ENCODE measurements around the gene LHX5. TPM values are rescaled to one million over a fixed set of nuclear protein-coding genes. Genes with fewer than 3 reads are reported as not detected.

Gene LHX5
- polyA plus RNA-seq, 2 donors = not detected

DNA sequence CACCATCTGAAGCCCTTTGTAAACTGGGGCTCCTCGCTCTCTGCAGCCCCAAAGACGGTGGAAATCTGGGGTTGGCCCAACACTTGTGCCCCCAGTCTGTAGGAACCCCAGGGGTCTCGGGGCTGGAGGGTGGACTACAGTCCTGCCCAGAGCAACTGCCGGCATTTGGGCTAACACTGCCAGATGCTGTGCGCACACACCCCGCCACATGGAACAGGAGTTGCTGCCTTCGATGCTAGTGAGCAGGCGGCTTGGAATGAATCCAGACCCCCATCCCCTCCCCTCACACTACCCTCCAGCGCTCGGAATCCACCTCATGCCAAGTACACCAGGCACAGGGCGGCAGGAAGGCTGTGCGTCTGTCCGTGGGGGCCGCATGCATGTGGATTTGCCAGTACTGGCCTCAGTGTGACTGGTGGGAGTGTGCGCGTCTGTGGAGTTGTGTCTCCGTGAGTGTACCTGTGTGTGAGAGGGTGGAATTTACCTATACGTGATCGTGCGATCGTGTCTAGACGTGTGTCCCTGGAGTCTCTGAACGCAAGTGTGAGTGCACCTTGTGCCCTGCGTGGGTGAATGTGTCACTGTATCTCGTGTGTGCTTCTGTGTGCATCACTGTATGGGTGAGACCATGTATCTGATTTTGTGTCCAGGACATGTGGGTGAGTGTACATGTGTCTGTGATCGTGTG, 5.1 kb downstream of the LHX5 start:
- Histone ChIP-seq H3K4me3 (ENCODE audit: low read depth in 1 of 2, low read length in 2 of 2) (no peak overlapping the region), H3K36me3 (ENCODE audit: control insufficient read depth in 2 of 2, insufficient read depth in 2 of 2, low read length in 1 of 2) (no peaks in the 10 kb centered on the region), H3K27ac (ENCODE audit: low read depth in 2 of 2, low read length in 1 of 2) (no peak overlapping the region), H3K4me1 (ENCODE audit: control insufficient read depth in 2 of 2, insufficient read depth in 2 of 2, low read length in 1 of 2) (peaks cover 16 to 19% of the 10 kb centered on the region in 2 donors), H3K27me3 (ENCODE audit: control insufficient read depth in 1 of 2, insufficient read depth in 2 of 2, low read length in 2 of 2) (peaks cover 19 to 59% of the 10 kb centered on the region in 2 donors), H3K9me3 (ENCODE audit: control insufficient read depth in 2 of 2, insufficient read depth in 1 of 2, low read depth in 1 of 2, low read length in 1 of 2) (peaks cover 0 to 2% of the 10 kb centered on the region in 2 donors)
- WGBS, 2 donors = 5 to 8% methylated on average over 26 of the region's 26 CpGs

DNA sequence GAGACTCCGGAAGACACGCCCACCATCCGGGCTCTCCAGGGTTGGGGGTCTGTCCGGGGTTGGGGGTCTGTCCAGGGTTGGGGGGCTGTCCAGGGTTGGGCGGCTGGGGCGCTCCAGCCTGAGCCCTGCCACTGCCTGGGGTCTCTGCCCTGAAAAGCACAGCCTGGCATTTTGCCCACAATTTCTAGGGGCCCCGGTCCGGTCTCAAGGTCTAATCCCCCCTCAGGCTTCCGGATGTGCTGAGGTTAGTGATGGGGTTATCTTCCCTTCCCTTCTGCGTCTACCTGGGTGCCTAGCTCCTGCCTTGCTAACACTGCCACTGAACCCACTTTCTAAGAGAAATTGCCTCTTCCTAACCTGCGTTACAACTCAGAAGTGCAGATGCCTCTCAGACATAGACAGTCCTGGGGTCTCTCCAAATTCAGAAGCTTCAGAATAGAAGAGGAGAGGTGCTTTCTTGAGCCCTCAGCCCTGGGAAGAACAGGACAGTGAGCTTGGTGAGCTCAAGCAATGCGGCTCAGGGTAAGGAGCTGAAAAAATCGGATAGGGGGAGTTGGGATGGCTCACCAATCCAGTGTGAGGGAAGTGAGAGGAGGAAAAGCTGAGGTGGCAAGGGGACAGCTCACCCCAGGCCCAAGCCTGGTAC, 5.7 kb downstream of the LHX5 start:
- H3K4me1 ChIP-seq (ENCODE audit: control insufficient read depth in 2 of 2, insufficient read depth in 2 of 2, low read length in 1 of 2) = peaks cover 16 to 19% of the 10 kb centered on the region in 2 donors
- H3K36me3 ChIP-seq (ENCODE audit: control insufficient read depth in 2 of 2, insufficient read depth in 2 of 2, low read length in 1 of 2) = no peaks in the 10 kb centered on the region
- peaks cover 0 to 2% of the 10 kb centered on the region in 2 donors for H3K9me3 ChIP-seq (ENCODE audit: control insufficient read depth in 2 of 2, insufficient read depth in 1 of 2, low read depth in 1 of 2, low read length in 1 of 2)
- WGBS, 2 donors = 5 to 8% methylated on average over 13 of the region's 13 CpGs
- no peak overlapping the region for H3K4me3 ChIP-seq (ENCODE audit: low read depth in 1 of 2, low read length in 2 of 2)
- no peak overlapping the region for H3K27ac ChIP-seq (ENCODE audit: low read depth in 2 of 2, low read length in 1 of 2)
- peaks cover 19 to 52% of the 10 kb centered on the region in 2 donors for H3K27me3 ChIP-seq (ENCODE audit: control insufficient read depth in 1 of 2, insufficient read depth in 2 of 2, low read length in 2 of 2)

DNA sequence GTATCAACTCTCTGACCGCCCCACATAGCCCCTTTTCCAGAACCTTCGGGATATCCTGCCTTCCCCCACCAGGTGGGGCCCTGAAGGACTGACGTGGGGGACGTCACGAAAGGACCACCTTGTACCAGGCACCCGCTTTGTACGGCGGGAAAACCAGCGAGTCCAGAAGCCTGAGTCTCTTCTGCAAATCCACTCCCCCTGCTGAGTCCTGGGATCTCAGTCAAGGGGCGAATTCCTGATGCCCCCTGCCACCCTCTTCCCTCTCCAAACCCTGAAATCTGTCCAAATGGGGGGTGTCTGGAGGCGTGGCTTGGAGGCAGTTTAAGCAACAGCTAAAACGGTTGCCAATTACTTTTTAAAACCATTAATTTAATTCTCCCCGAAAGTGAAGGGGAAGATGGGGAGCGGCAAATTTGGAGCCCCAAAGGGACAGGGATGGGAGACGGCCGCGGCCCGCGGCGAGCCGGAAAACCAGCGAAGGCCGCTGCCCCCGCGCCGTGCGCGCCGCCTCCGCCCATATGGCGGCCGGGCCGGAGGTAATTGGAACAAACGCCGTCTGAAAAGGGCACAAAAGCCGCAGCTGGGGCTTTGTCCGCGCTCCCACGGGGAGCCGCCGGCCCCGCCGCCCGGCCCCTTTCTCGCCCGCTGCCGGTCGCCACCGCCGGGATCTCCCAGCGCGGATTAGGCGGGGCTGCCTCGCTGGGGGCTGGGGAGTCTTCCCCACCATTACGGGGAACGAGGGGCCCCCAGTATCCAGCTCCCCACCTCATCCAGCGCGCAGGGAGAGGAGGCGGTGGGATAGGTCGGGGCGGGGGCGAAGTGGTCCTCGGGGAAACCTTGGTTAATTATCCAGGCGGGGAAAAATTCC, 6.6 kb downstream of the LHX5 start:
- H3K9me3 ChIP-seq (ENCODE audit: control insufficient read depth in 2 of 2, insufficient read depth in 1 of 2, low read depth in 1 of 2, low read length in 1 of 2) = peaks cover 0 to 2% of the 10 kb centered on the region in 2 donors
- H3K36me3 ChIP-seq (ENCODE audit: control insufficient read depth in 2 of 2, insufficient read depth in 2 of 2, low read length in 1 of 2) = no peaks in the 10 kb centered on the region
- H3K4me1 ChIP-seq (ENCODE audit: control insufficient read depth in 2 of 2, insufficient read depth in 2 of 2, low read length in 1 of 2) = peaks cover 16 to 19% of the 10 kb centered on the region in 2 donors
- no peak overlapping the region for H3K27ac ChIP-seq (ENCODE audit: low read depth in 2 of 2, low read length in 1 of 2)
- H3K27me3 ChIP-seq (ENCODE audit: control insufficient read depth in 1 of 2, insufficient read depth in 2 of 2, low read length in 2 of 2) = peaks cover 19 to 52% of the 10 kb centered on the region in 2 donors
- peak overlapping the region in 1 of 2 donors; percentile 21 for H3K4me3 ChIP-seq (ENCODE audit: low read depth in 1 of 2, low read length in 2 of 2)
- 2 to 3% methylated on average over 50 to 64 of the region's 64 CpGs for WGBS, 2 donors

DNA sequence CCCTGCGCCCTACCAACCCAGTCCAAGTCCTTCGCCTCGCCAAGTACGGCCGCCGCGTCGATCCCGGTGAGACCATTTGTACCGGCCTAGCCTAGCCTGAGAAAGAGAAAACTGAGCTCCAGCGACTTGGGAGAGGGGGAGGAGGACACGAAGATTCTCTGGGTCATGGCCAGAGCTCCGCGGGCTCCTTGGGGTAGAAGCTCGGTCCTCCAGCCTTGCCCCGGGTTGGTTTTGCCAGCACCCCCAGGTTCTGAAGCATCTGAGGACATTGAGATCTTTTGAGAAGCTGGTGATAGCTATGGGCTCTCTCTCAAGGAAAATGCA, 7.3 kb downstream of the LHX5 start:
- Histone ChIP-seq H3K27ac (ENCODE audit: low read depth in 2 of 2, low read length in 1 of 2) (no peak overlapping the region), H3K27me3 (ENCODE audit: control insufficient read depth in 1 of 2, insufficient read depth in 2 of 2, low read length in 2 of 2) (peaks cover 12 to 51% of the 10 kb centered on the region in 2 donors), H3K4me1 (ENCODE audit: control insufficient read depth in 2 of 2, insufficient read depth in 2 of 2, low read length in 1 of 2) (peaks cover 16 to 19% of the 10 kb centered on the region in 2 donors), H3K4me3 (ENCODE audit: low read depth in 1 of 2, low read length in 2 of 2) (peak overlapping the region in 1 of 2 donors; percentile 0), H3K36me3 (ENCODE audit: control insufficient read depth in 2 of 2, insufficient read depth in 2 of 2, low read length in 1 of 2) (no peaks in the 10 kb centered on the region), H3K9me3 (ENCODE audit: control insufficient read depth in 2 of 2, insufficient read depth in 1 of 2, low read depth in 1 of 2, low read length in 1 of 2) (peaks cover 0 to 2% of the 10 kb centered on the region in 2 donors)
- WGBS, 2 donors = 3 to 4% methylated on average over 16 of the region's 16 CpGs

DNA sequence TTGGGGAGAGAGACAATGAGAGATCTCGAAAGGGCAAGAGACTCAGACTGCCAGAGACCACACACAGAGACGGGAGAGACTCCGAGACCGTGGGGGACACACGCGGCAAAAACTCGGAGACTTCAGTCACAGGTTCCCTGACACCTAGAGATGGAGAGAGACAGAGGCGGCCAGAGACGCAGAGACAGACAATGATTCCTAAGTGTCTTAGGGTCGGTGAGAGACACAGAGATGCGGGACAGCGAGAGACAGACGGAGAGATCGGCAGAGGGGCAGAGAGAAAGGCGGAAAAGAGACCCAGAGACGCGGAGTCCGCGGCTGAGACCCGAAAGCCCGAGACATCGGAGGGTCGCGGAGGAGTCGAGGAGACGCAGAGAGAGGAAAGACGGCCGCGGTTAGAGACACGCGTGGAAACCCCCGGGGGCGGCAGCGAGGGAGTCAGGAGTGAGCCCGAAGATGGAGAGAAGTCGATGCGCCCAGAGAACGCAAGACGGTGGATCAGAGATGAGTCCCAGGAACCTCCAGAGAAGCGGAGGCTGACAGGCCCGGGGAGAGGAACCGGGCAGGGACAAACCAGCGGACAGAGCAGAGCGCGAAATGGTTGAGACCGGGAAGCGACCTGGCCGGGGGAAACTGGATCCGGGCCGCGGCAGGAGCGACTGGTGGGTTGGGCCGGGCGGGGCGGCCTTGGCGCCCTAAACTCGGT, 7.8 kb downstream of the LHX5 start:
- no peaks in the 10 kb centered on the region for H3K36me3 ChIP-seq (ENCODE audit: control insufficient read depth in 2 of 2, insufficient read depth in 2 of 2, low read length in 1 of 2)
- peak overlapping the region in 1 of 2 donors; percentile 2 for H3K4me3 ChIP-seq (ENCODE audit: low read depth in 1 of 2, low read length in 2 of 2)
- H3K4me1 ChIP-seq (ENCODE audit: control insufficient read depth in 2 of 2, insufficient read depth in 2 of 2, low read length in 1 of 2) = peaks cover 16 to 19% of the 10 kb centered on the region in 2 donors
- H3K27me3 ChIP-seq (ENCODE audit: control insufficient read depth in 1 of 2, insufficient read depth in 2 of 2, low read length in 2 of 2) = peaks cover 11 to 46% of the 10 kb centered on the region in 2 donors
- H3K27ac ChIP-seq (ENCODE audit: low read depth in 2 of 2, low read length in 1 of 2) = no peak overlapping the region
- peaks cover 0 to 2% of the 10 kb centered on the region in 2 donors for H3K9me3 ChIP-seq (ENCODE audit: control insufficient read depth in 2 of 2, insufficient read depth in 1 of 2, low read depth in 1 of 2, low read length in 1 of 2)
- WGBS, 2 donors = 3 to 4% methylated on average over 49 to 57 of the region's 57 CpGs

DNA sequence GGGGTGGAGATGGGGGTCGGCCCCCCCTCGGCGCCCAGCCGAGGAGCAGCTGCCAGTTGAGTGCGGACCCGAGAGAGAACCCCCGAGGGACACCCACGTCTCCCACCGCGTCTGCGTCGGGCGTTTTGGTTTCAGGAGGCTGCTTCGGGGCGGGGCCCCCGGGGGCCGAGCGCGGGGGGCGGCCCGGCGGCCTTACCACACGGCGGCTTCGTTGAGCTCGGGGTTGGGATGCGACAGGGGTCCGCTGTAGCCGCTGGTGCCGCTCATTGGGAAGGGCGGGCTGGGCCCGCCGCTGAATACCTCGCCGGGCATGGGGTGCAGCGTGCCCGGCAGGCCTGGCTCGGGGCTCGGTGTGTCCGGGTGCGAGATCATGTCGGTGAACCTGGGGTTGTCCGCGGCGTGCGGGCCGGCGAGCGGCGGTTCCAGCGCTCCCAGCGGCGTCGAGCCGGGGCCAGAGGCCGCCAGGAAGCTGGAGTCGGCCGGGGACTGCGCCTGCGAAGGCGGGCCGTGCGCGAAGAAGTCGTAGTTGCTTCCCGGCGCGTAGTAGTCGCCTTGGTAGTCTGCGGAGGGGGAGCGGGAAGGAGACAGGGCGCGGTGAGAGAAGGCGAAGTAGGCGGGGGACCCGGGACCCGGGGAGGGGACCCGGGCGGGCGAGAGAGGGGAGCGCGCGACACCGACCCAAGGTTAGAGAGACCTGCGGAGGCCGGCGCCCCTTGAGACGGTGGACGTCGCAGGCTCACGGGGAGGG, 8.5 kb downstream of the LHX5 start:
- Histone ChIP-seq H3K4me3 (ENCODE audit: low read depth in 1 of 2, low read length in 2 of 2) (peak overlapping the region; percentile 1 to 20), H3K4me1 (ENCODE audit: control insufficient read depth in 2 of 2, insufficient read depth in 2 of 2, low read length in 1 of 2) (peaks cover 16 to 18% of the 10 kb centered on the region in 2 donors)
- 2 to 3% methylated on average over 66 to 91 of the region's 91 CpGs for WGBS, 2 donors

DNA sequence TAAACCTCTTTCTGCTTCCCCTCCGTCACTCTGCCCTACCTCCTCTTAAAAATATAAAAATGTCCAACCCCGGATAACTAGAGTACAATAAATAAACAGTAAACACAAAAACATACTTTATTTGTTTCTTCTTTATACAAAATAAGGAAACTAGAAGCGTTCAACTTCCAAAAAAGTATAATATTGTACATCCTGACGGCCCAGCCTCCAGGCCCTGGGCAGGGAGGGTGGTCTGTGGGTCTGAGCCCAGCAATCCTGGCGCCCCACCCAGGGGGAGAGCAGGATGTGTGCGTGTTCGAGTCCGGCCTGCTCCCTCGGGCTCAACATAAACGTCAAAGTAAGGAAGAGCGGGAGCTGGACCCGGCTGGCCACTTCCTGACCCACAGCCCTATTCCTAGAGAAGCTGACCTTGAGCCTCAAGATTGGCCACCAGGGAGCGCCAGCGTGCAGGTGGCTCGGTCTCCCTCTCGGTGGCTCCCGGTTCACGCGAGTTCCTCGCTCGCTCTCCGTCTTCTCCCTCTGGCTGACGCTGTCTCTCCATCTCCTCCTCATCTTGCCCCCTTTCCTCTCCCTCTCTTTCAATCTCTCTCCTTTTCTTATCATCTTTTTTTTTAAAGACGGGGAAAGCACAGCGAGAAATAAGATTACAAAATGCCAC, 9.4 kb downstream of the LHX5 start:
- Histone ChIP-seq H3K4me3 (ENCODE audit: low read depth in 1 of 2, low read length in 2 of 2) (no peak overlapping the region), H3K27ac (ENCODE audit: low read depth in 2 of 2, low read length in 1 of 2) (no peak overlapping the region), H3K4me1 (ENCODE audit: control insufficient read depth in 2 of 2, insufficient read depth in 2 of 2, low read length in 1 of 2) (peaks cover 11 to 16% of the 10 kb centered on the region in 2 donors), H3K27me3 (ENCODE audit: control insufficient read depth in 1 of 2, insufficient read depth in 2 of 2, low read length in 2 of 2) (peaks cover 11 to 36% of the 10 kb centered on the region in 2 donors), H3K9me3 (ENCODE audit: control insufficient read depth in 2 of 2, insufficient read depth in 1 of 2, low read depth in 1 of 2, low read length in 1 of 2) (peaks cover 0 to 2% of the 10 kb centered on the region in 2 donors), H3K36me3 (ENCODE audit: control insufficient read depth in 2 of 2, insufficient read depth in 2 of 2, low read length in 1 of 2) (no peaks in the 10 kb centered on the region)
- 10 to 12% methylated on average over 25 of the region's 25 CpGs for WGBS, 2 donors

More for the DNA sequence above, 8.5 kb downstream of the LHX5 start:
- Histone ChIP-seq H3K9me3 (ENCODE audit: control insufficient read depth in 2 of 2, insufficient read depth in 1 of 2, low read depth in 1 of 2, low read length in 1 of 2) (peaks cover 0 to 2% of the 10 kb centered on the region in 2 donors), H3K36me3 (ENCODE audit: control insufficient read depth in 2 of 2, insufficient read depth in 2 of 2, low read length in 1 of 2) (no peaks in the 10 kb centered on the region), H3K27me3 (ENCODE audit: control insufficient read depth in 1 of 2, insufficient read depth in 2 of 2, low read length in 2 of 2) (peaks cover 11 to 45% of the 10 kb centered on the region in 2 donors), H3K27ac (ENCODE audit: low read depth in 2 of 2, low read length in 1 of 2) (no peak overlapping the region)

DNA sequence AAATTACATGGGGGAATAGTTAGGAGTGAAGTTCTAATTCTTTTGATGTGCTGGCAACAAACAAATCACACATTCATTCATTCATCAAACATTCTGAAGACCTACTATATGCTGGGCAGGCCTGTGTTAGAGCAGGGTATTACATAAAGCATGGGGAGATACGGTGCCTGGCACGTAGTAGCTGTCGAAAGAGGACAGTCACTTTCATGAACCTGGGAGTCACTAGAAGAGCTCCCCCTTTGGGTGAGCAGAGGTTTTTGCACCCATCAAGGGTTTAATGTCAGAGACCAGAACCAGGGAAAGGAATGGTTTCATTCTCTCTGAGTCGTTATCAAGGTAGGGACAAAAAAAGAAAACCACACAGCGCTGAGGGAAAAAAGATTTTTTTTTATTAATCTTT, 10.0 kb downstream of the LHX5 start:
- Histone ChIP-seq H3K27me3 (ENCODE audit: control insufficient read depth in 1 of 2, insufficient read depth in 2 of 2, low read length in 2 of 2) (peaks cover 11 to 32% of the 10 kb centered on the region in 2 donors), H3K4me3 (ENCODE audit: low read depth in 1 of 2, low read length in 2 of 2) (no peak overlapping the region), H3K9me3 (ENCODE audit: control insufficient read depth in 2 of 2, insufficient read depth in 1 of 2, low read depth in 1 of 2, low read length in 1 of 2) (peaks cover 0 to 2% of the 10 kb centered on the region in 2 donors), H3K27ac (ENCODE audit: low read depth in 2 of 2, low read length in 1 of 2) (no peak overlapping the region), H3K36me3 (ENCODE audit: control insufficient read depth in 2 of 2, insufficient read depth in 2 of 2, low read length in 1 of 2) (no peaks in the 10 kb centered on the region), H3K4me1 (ENCODE audit: control insufficient read depth in 2 of 2, insufficient read depth in 2 of 2, low read length in 1 of 2) (peaks cover 11 to 16% of the 10 kb centered on the region in 2 donors)
- 34 to 39% methylated on average over 5 of the region's 5 CpGs for WGBS, 2 donors
